Kidney (tissue), 14 donors: ENCODE data around the gene CZIB. TPM values are rescaled to one million over a fixed set of nuclear protein-coding genes. Genes with fewer than 3 reads are reported as not detected.
A peak's percentile ranks its signal among the peaks of the same experiment; 100 is the strongest.

Source experiments
- DNase-seq, 5 donors: peaks; one replicate each; pipeline ENCODE4 v3.0.0-alpha.2; 2013 to 2020
- FAIRE-seq: peaks from 2 replicates; lab custom pipeline; 2012; peaks lifted over from hg19 to GRCh38; lab: Jason Lieb, UNC
- H3K27ac ChIP-seq, 2 donors: one replicate each; pipeline ENCODE4 v1.7.0; 2013; ENCODE audit warnings: low read depth in 2 of 2, low read length in 2 of 2, inconsistent platforms in 1 of 2
- H3K27me3 ChIP-seq: one replicate; pipeline ENCODE4 v1.7.1; 2013; ENCODE audit warnings: low read length, inconsistent platforms; ENCODE audit not compliant: control insufficient read depth, insufficient read depth
- H3K36me3 ChIP-seq, 3 donors: one replicate each; pipeline versions ENCODE4 v1.7.0 to v1.7.1; 2013; ENCODE audit warnings: low read length in 3 of 3, control low read depth in 1 of 3, inconsistent platforms in 1 of 3; ENCODE audit not compliant: insufficient read depth in 3 of 3, control insufficient read depth in 2 of 3
- H3K4me1 ChIP-seq, 3 donors: one replicate each; pipeline versions ENCODE4 v1.7.0 to v1.7.1; 2013; ENCODE audit warnings: low read length in 3 of 3, inconsistent platforms in 1 of 3, low read depth in 1 of 3; ENCODE audit not compliant: control insufficient read depth in 2 of 3, insufficient read depth in 2 of 3
- H3K4me3 ChIP-seq, 3 donors: one replicate each; pipeline versions ENCODE4 v1.7.0 to v1.8.1; 2013; ENCODE audit warnings: low read length in 3 of 3, control low read depth in 1 of 3, inconsistent platforms in 1 of 3
- H3K9ac ChIP-seq, 3 donors: one replicate each; pipeline versions ENCODE4 v1.7.0 to v1.7.1; 2013; ENCODE audit warnings: low read length in 3 of 3, control low read depth in 1 of 3, inconsistent platforms in 1 of 3
- H3K9me3 ChIP-seq, 3 donors: one replicate each; pipeline versions ENCODE4 v1.7.0 to v1.7.1; 2013; ENCODE audit warnings: low read length in 3 of 3, control low read depth in 1 of 3, inconsistent platforms in 1 of 3; ENCODE audit not compliant: control insufficient read depth in 2 of 3, insufficient read depth in 1 of 3
- intact Hi-C: fragments of 100-400 bp; cut with DNase I; formaldehyde crosslinking; loops from one replicate; pipeline ENCODE4 v1.11.1; 2022
- polyA plus RNA-seq: library from polyadenylated mRNA; stranded (reverse); fragments of 350-450 nt; fragmentation: Illumina TruSeq; extraction: RNeasy Lipid Tissue Mini Kit (QIAGEN cat#74804); gene quantifications from one replicate; pipeline ENCODE4 v1.2.3, GENCODE V29; 2014; ENCODE audit warnings: low read depth, low replicate concordance; ENCODE audit not compliant: insufficient read depth
- total RNA-seq: library from RNA; stranded (reverse); fragmentation: NEBNext Ultra II Directional; extraction: Animal tissue kit (Norgen Biotek cat#: 25700); gene quantifications from one replicate; pipeline ENCODE4 v1.2.1, GENCODE V29; 2021
- TF ChIP-seq, protein P1 (sequence below): IDR thresholded peaks from 3 replicates; pipeline ENCODE4 v1.5.1; 2012; ENCODE audit warnings: mild to moderate bottlenecking, moderate library complexity, borderline replicate concordance; ENCODE audit not compliant: insufficient read depth; ENCODE audit errors: extremely low read depth
- donor health status: control.
- donor health status: control.
- donor health status: control.
- donor health status: control.
- donor health status: control.
- donor health status: DM: yes; HTN: yes; CAD: no.
- donor health status: Normal renal cell carcinoma (clear cell type).

The CZIB gene
- total and polyA plus RNA-seq, 2 donors from 2014 or later: 54.1 to 76.5 TPM

DNA sequence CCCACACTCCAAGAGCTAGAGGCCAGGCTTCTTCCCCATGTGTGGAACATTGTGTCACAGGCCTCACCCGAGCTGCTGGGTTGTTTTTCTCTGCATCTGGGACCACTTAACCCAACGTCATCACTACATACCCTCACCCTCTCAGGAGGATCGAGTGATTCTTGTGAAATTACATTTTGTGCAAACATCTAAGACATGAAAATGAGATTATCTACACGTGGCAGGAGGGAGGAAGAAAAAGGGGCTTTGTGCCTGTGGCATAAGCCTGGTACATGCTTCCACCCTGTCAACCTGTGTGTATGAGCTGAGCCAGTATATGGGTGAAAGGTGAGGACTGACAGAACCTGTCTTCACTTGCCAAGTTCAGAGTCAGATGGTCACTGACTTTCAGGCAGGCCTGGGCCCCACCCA is 22.2 kb downstream of the CZIB start:
- Histone ChIP-seq H3K4me3 (peak overlapping the region in 2 of 3 donors; percentile 94 to 95), H3K9ac (peak overlapping the region in 1 of 3 donors; percentile 10), H3K27ac (peak overlapping the region in 1 of 2 donors; percentile 97), H3K4me1 (peaks cover 0 to 16% (median 9%) of the 10 kb centered on the region in 3 donors), H3K27me3 (no peaks in the 10 kb centered on the region), H3K36me3 (peaks cover 11 to 24% (median 14%) of the 10 kb centered on the region in 3 donors), H3K9me3 (no peaks in the 10 kb centered on the region)
- FAIRE-seq: no peak
- no peak for DNase-seq
- TF ChIP-seq, protein P1, sequence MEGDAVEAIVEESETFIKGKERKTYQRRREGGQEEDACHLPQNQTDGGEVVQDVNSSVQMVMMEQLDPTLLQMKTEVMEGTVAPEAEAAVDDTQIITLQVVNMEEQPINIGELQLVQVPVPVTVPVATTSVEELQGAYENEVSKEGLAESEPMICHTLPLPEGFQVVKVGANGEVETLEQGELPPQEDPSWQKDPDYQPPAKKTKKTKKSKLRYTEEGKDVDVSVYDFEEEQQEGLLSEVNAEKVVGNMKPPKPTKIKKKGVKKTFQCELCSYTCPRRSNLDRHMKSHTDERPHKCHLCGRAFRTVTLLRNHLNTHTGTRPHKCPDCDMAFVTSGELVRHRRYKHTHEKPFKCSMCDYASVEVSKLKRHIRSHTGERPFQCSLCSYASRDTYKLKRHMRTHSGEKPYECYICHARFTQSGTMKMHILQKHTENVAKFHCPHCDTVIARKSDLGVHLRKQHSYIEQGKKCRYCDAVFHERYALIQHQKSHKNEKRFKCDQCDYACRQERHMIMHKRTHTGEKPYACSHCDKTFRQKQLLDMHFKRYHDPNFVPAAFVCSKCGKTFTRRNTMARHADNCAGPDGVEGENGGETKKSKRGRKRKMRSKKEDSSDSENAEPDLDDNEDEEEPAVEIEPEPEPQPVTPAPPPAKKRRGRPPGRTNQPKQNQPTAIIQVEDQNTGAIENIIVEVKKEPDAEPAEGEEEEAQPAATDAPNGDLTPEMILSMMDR: no peak
- intact Hi-C loops: no loop called here

DNA sequence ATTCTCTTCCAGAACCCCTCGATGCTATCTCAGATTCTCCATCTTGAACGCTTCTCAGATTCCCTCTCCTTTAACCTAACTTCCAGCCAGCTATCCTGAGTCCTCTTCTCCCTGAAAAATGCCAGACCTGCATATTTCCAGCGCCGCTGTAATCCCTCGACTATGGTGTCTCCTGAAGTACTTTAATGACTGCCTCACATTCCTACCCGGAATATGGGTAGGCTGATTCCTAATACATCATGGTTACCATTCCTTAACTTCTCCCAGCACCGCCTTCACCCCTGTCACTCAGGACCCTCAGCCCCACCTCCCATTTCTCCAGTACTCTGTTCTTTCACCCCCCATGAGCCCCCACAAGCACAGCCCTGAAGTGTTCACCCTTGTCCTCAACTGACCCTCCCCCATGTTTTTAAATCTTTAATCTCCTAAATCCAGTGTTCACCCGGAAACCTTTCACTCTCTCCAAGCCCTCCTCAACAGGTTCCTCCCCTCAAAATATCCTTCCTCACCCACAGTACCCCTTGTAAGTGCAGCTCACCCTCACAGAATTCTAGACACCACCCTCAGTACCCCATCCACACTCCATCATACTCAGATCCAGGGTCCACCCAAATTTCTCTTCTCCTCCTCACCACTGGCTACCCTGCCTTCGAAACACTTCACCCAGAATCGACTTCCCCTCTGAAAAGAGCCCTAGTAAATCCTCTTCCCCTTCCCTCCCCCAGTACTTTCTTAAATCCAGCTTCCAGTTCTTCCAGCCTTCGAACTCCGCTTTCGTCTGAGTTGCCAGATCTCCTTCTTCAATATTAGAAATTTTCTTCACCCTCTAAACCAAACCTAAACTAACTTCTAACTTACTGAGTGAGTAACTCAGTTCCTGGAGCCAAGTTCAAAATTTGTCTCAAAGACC is 22.9 kb downstream of the CZIB start:
- H3K27ac ChIP-seq: peak overlapping the region; percentile 88 to 97
- no peaks in the 10 kb centered on the region for H3K9me3 ChIP-seq
- peaks cover 8 to 17% (median 8%) of the 10 kb centered on the region in 3 donors for H3K36me3 ChIP-seq
- TF ChIP-seq, protein P1: no peak
- intact Hi-C loops: no loop called here
- peaks cover 0 to 16% (median 9%) of the 10 kb centered on the region in 3 donors for H3K4me1 ChIP-seq
- H3K4me3 ChIP-seq: peak overlapping the region; percentile 79 to 95 (median 94)
- H3K27me3 ChIP-seq: no peaks in the 10 kb centered on the region
- no peak for FAIRE-seq
- DNase-seq: peak in 2 of 5 donors; percentile 41 to 45
- H3K9ac ChIP-seq: peak overlapping the region; percentile 50 to 98 (median 95)

DNA sequence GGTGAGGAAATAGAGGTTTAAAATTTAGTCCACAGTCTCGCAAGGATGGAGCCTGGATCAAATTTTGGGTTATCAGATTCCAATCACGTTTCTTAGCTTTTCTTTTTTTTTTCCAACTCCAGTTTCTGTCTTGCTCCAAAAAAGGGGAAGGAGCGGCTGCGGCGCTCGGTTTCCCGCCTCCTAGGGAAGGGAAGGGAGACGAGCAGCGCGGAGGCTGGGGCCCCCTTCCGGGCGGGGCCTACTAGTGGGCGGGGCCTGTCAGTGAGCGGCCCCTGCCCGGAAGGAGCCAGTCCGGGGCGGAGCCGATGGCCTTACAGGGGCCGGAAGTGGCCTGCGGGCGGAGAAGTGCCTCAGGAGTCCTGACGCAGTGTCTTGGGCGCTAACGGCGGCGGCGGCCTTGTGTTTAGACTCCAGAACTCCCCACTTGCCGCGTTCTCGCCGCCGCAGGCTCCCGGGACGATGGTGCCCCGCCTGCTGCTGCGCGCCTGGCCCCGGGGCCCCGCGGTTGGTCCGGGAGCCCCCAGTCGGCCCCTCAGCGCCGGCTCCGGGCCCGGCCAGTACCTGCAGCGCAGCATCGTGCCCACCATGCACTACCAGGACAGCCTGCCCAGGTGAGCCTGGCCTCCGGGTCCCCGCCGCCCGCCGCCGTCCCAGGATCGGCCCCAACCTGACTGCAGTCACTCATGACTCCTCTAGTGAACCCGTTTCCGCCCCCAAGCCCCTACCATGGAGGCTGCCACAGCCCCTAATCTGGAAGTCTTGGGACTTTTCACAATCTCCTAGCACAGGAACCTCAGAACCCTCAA is 23.7 kb downstream of the CZIB start, which contains the start of gene CPT2:
Gene CPT2 (plus strand): TSS at position 340 of the 806 bp plus-strand sequence. CDS start 120 bp downstream, at position 460.
- intact Hi-C loops: no loop called here
- FAIRE-seq (no peak), DNase-seq (peak; percentile 91 to 99 (median 95))
- Histone ChIP-seq H3K9ac (peak within 1 kb of the TSS; percentile 50 to 98 (median 95)), H3K27ac (peak within 1 kb of the TSS; percentile 88 to 97), H3K4me3 (peak within 1 kb of the TSS; percentile 79 to 95 (median 94)), H3K27me3 (no peaks in the 10 kb centered on the region), H3K36me3 (peaks cover 5 to 9% (median 5%) of the 10 kb centered on the region in 3 donors), H3K4me1 (peaks cover 0 to 16% (median 9%) of the 10 kb centered on the region in 3 donors), H3K9me3 (no peaks in the 10 kb centered on the region)
- TF ChIP-seq, protein P1: peak; percentile 16
